Measurements from ENCODE around the gene DISP1.
A peak's percentile ranks its signal among the peaks of the same experiment; 100 is the strongest.

Gene DISP1

DNA sequence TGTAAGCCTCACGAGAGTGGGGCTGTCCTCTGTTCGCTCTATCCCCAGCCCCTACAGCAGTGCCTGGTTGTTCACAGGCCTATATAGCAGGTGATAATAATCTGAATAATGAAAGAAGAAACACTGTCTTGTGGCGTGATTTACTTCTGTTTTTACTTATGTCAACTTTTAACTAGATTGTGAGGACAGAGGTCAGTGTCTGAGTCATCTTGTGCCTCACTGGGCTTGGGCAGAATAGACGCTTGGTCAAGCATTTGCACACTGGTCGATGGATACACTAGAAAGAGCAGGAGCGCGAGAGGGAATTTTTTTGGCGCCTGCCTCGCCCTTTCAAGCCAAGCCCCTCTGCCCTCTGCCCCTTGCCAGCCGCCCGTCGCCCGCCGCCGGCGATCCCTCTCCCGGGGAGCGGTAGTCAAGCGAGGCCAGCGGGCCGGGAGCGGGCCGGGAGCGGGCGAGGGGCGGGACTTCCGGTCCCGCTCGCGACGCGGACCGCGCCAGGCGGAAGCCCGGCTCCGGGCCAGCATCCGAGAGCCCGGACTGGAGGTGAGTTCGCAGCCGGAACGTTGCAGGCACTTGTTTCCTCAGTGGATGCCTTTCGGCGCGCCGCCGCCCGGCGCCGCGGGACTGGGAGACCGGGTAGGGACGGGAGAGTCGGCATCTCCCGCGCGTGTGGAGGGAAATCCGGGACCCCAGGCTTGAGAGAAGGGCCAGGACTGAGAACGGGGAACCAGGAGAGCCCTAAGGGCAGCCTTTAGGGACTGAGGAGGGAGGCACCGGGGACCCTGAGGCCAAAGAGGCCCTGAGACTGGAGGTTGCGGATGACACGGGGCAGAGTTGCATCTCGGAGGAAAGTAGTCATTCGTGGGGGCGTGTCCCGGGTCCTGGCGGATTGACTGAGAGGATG lies at the start of gene DISP1:
Gene DISP1 (plus strand): TSS at position 504 of the 904 bp plus-strand sequence. CDS start 127,785 bp downstream, outside the sequence.
- TF ChIP-seq, protein P1, sequence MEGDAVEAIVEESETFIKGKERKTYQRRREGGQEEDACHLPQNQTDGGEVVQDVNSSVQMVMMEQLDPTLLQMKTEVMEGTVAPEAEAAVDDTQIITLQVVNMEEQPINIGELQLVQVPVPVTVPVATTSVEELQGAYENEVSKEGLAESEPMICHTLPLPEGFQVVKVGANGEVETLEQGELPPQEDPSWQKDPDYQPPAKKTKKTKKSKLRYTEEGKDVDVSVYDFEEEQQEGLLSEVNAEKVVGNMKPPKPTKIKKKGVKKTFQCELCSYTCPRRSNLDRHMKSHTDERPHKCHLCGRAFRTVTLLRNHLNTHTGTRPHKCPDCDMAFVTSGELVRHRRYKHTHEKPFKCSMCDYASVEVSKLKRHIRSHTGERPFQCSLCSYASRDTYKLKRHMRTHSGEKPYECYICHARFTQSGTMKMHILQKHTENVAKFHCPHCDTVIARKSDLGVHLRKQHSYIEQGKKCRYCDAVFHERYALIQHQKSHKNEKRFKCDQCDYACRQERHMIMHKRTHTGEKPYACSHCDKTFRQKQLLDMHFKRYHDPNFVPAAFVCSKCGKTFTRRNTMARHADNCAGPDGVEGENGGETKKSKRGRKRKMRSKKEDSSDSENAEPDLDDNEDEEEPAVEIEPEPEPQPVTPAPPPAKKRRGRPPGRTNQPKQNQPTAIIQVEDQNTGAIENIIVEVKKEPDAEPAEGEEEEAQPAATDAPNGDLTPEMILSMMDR (IDR thresholded peaks at IDR 0.05; ENCODE audit: low read depth, low read length), result no peak
- H3K4me3 ChIP-seq (ENCODE audit: low read depth, low read length), result peak within 1 kb of the TSS; percentile 87

DNA sequence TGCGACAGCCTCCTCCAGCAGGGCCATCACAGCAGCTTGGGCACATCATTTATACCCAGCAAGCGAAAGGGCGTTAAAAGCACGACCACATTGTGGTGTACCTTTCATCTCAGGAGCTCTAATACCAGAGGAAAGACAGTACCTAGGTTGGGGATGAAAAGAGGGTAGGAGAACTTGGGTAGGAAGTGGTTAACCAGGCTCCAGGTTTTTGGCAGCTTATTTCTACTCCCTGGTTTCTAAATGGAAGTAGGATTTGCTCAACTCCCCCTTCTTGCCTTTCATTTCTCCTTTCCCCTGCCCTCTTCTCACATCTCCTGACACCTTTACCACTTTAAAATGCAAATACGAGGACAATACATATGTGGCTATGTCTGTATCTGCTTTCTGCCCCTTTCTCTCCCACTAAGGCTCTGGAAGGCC lies 47.7 kb upstream of the DISP1 start:
- no peak overlapping the region for H3K4me3 ChIP-seq (ENCODE audit: low read depth, low read length)
- TF ChIP-seq, protein P1 (IDR thresholded peaks at IDR 0.05; ENCODE audit: low read depth, low read length), result no peak

DNA sequence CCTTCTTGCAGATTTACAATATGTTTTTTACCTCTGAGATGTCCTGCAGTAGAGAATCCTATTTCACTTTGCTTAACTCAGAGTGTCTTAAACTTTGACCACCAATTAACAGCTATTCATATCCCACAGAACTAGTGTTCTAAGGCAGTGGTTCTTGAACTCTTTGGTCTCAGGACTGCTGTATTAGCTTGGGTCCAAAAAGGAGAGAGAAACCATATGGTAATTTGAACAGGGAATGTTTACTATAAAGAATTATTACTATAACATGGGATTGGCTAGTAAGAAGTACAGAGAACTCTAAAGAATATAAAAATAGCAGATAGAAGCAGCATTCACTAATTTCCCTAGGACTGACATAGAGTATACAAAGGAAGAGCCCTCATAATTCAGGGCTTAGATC lies 46.2 kb upstream of the DISP1 start:
- no peak overlapping the region for H3K4me3 ChIP-seq (ENCODE audit: low read depth, low read length)
- TF ChIP-seq, protein P1 (IDR thresholded peaks at IDR 0.05; ENCODE audit: low read depth, low read length), result no peak

DNA sequence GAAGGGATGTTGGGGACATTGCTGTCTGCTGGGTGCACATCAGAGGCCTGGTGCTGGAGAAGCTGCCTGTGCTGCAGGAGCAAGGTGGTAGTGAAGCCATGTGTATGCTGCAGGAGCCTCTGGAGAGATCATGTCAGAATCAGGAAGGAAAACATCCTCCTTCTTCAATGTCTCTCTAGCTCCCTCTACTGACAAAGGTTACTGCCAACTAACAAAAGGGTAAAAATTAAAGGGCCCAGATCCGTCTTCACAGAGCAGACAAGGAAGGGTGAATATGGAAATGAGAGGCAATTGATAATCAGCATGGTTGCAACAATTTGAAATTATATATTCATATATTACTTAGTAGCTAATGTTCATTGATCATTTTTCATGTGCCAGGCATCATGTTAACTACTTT lies 45.7 kb upstream of the DISP1 start:
- no peak overlapping the region for H3K4me3 ChIP-seq (ENCODE audit: low read depth, low read length)
- TF ChIP-seq, protein P1 (IDR thresholded peaks at IDR 0.05; ENCODE audit: low read depth, low read length), result no peak

DNA sequence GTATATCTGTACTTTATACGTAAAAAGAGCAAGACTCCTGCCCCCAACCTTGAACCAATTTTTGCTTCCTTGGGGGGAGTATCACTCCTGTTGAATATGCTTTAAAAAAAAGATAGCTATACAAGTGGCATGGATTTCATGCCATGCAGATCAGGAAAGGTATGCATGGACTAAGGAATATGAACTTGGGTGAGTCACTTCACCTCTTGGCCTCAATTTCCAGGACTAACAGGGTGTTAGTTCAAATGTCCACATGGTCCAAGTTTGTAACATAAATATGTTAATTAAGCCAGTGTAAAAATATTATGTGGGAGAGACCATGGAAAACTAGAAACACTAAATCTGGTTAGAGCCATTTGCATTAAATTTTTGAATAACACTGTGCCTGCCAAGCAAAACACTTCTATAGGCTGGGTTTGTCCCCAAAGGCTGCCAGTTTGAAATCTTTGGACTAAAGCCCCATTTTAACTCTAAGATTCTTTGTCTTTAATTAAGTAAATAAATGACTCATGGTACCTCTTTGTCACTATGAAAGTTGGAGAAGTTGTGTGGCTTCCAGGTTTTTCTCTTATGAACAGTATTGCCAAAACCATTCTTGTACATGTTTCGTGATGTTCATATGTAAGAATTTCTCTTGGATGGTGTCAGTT lies 44.7 kb upstream of the DISP1 start:
- no peak overlapping the region for H3K4me3 ChIP-seq (ENCODE audit: low read depth, low read length)
- TF ChIP-seq, protein P1 (IDR thresholded peaks at IDR 0.05; ENCODE audit: low read depth, low read length), result no peak

- H3K4me3 ChIP-seq (ENCODE audit: low read depth, low read length), result no peak overlapping the region
- TF ChIP-seq, protein P1 (IDR thresholded peaks at IDR 0.05; ENCODE audit: low read depth, low read length), result no peak
These were observed 41.9 kb upstream of the DISP1 start for GRCh38 chr1:222772996-222773379.

DNA sequence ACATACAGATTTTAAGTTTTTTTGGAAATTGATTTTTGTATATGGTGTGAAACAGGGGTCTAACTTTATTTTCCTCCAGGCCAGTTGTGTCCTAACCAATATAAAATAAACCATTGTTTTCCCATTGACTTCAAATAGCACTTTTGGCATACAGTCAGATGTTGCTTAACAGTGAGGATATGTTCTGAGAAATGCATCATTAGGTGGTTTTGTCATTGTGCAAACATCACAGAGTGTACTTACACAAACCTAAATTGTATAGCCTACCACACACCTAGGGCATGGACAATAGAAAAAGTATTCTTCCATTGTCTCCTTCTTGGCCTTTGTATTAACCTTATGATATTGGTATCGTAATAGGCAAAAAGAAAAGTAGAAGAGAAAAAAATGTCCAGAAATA lies 37.4 kb upstream of the DISP1 start:
- TF ChIP-seq, protein P1 (IDR thresholded peaks at IDR 0.05; ENCODE audit: low read depth, low read length), result no peak
- H3K4me3 ChIP-seq (ENCODE audit: low read depth, low read length), result no peak overlapping the region

Data from WI38 (cell line).